ENCODE measurements around the gene DHRS3. TPM values are rescaled to one million over a fixed set of nuclear protein-coding genes. Genes with fewer than 3 reads are reported as not detected.
A peak's percentile ranks its signal among the peaks of the same experiment; 100 is the strongest.

The DHRS3 gene
- polyA plus RNA-seq, 1 of the 3 experiments (the other 2 are of a cell fraction), result 44.8 TPM

- Histone ChIP-seq H4K20me1 (ENCODE audit: insufficient read depth) (no peaks in the 10 kb centered on the region), H3K27me3 (ENCODE audit: insufficient read depth) (no peaks in the 10 kb centered on the region), H3F3A (replicated peaks; ENCODE audit: insufficient read depth) (peaks cover 5% of the 10 kb centered on the region), H3K9ac (no peak overlapping the region), H3K9me2 (no peaks in the 10 kb centered on the region), H3K4me2 (0 out of 2 replicates have a peak overlapping the region, but pooled peaks have one; percentile 17), H3K79me2 (ENCODE audit: insufficient read depth) (no peaks in the 10 kb centered on the region), H2AFZ (ENCODE audit: low read depth) (no peak overlapping the region), H3K4me1 (ENCODE audit: control insufficient read depth in 1 of 2, insufficient read depth in 2 of 2, low read depth in 1 of 2, low read length in 1 of 2) (peaks cover 0 to 6% of the 10 kb centered on the region in 2 experiments; a peak in 1 of 4 replicates), H3K36me3 (replicated peaks in 1 of 2; ENCODE audit: control insufficient read depth in 1 of 2, insufficient read depth in 2 of 2, low read length in 1 of 2) (peaks cover 0 to 16% of the 10 kb centered on the region in 2 experiments), H3K27ac (ENCODE audit: low read depth in 2 of 2, low read length in 1 of 2) (peak overlapping the region in 1 of 2 experiments; percentile 34; a peak in 2 of 4 replicates), H3K9me3 (no peaks in the 10 kb centered on the region), H3K4me3 (ENCODE audit: low read depth in 2 of 2, low read length in 1 of 2) (no peak overlapping the region)
- ChIA-PET CTCF (no interaction called here), POLR2A (no interaction called here)
- DNase-seq, result no peak
- 89% methylated on average over 9 of the region's 9 CpGs for WGBS (ENCODE audit: low lambda C conversion rate)
- TF ChIP-seq NRF1 (IDR thresholded peaks at IDR 0.05; ENCODE audit: low read depth, low read length) (no peak), MEF2A (IDR thresholded peaks at IDR 0.05; ENCODE audit: borderline replicate concordance, low read depth) (no peak), USF2 (IDR thresholded peaks at IDR 0.05; ENCODE audit: borderline replicate concordance, low read depth, low read length) (no peak), RCOR1 (IDR thresholded peaks at IDR 0.05; ENCODE audit: low read length) (no peak), SIN3A (IDR thresholded peaks at IDR 0.05; ENCODE audit: borderline replicate concordance, low read depth, low read length) (no peak), YY1 (IDR thresholded peaks at IDR 0.05; ENCODE audit: low read depth) (no peak), PBX3 (IDR thresholded peaks at IDR 0.05) (no peak), IRF3 (IDR thresholded peaks at IDR 0.05; ENCODE audit: low read depth, low read length) (no peak), TCF12 (IDR thresholded peaks at IDR 0.05) (no peak), ELF1 (IDR thresholded peaks at IDR 0.05) (no peak), EP300 (IDR thresholded peaks at IDR 0.05; ENCODE audit: borderline replicate concordance in 1 of 2, low read depth in 1 of 2, low read length in 1 of 2) (no peak), RXRA (IDR thresholded peaks at IDR 0.05; ENCODE audit: borderline replicate concordance, low read depth) (no peak), RAD21 (IDR thresholded peaks at IDR 0.05; ENCODE audit: low read length) (no peak), MXI1 (IDR thresholded peaks at IDR 0.05; ENCODE audit: low read depth, low read length) (no peak), FOXM1 (IDR thresholded peaks at IDR 0.05; ENCODE audit: low read depth) (no peak), GABPA (IDR thresholded peaks at IDR 0.05; ENCODE audit: low read depth) (no peak), TAF1 (IDR thresholded peaks at IDR 0.05; ENCODE audit: borderline replicate concordance, low read depth, low read length) (no peak)
- TF ChIP-seq, protein P1, sequence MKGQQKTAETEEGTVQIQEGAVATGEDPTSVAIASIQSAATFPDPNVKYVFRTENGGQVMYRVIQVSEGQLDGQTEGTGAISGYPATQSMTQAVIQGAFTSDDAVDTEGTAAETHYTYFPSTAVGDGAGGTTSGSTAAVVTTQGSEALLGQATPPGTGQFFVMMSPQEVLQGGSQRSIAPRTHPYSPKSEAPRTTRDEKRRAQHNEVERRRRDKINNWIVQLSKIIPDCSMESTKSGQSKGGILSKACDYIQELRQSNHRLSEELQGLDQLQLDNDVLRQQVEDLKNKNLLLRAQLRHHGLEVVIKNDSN (IDR thresholded peaks at IDR 0.05; ENCODE audit: borderline replicate concordance, low read depth), result no peak
These were observed 44.8 kb downstream of the DHRS3 start for GRCh38 chr1:12573015-12573825.
